SK-N-SH (cell line): ENCODE measurements around the gene GALNT4. TPM values are rescaled to one million over a fixed set of nuclear protein-coding genes. Genes with fewer than 3 reads are reported as not detected.

Experiments
- CTCF ChIA-PET: fragments of 300-600, 350-600 bp; formaldehyde crosslinking; extraction: SDS; loops from one replicate; lab custom pipeline; 2021; lab: Yijun Ruan, JAX
- POLR2A ChIA-PET: fragments of 350-600 bp; sonication (Branson Sonifier 250); formaldehyde crosslinking; extraction: SDS; loops from one replicate; lab custom pipeline; 2020; ENCODE audit warnings: antibody characterized with exemption, inconsistent platforms; lab: Yijun Ruan, JAX
- DNase-seq: peaks from one replicate; pipeline ENCODE4 v3.0.0; 2012
- H2AFZ ChIP-seq: fragments of 200-600 bp; sonication (generic); 2 replicates; pipeline ENCODE4 v1.8.1; 2016; ENCODE audit warnings: antibody characterized with exemption, mild to moderate bottlenecking, low read depth
- H3F3A ChIP-seq: fragments of 200-600 bp; sonication (generic); replicated peaks from 2 replicates; pipeline ENCODE3; 2016; ENCODE audit warnings: antibody characterized with exemption, mild to moderate bottlenecking; ENCODE audit not compliant: insufficient read depth
- H3K27ac ChIP-seq, 2 experiments: fragments of 200-500 bp in 1 of 2; fragments of 200-600 bp in 1 of 2; sonication (Bioruptor generic) in 1 of 2; sonication (generic), shearing (Covaris generic) in 1 of 2; 2 replicates each; pipeline versions ENCODE4 v1.5.1 to v1.6.1; 2014 to 2016; ENCODE audit warnings: low read depth in 2 of 2, inconsistent platforms in 1 of 2, low read length in 1 of 2, mild to moderate bottlenecking in 1 of 2, mixed read lengths in 1 of 2
- H3K27me3 ChIP-seq: fragments of 200-600 bp; sonication (generic), shearing (Covaris generic); 2 replicates; pipeline ENCODE4 v1.6.1; 2016; ENCODE audit warnings: mixed run types; ENCODE audit not compliant: insufficient read depth
- H3K36me3 ChIP-seq, 2 experiments: fragments of 200-500 bp in 1 of 2; fragments of 200-600 bp in 1 of 2; sonication (Bioruptor generic) in 1 of 2; sonication (generic) in 1 of 2; replicated peaks in 1 of 2; 2 replicates each; pipeline versions ENCODE3 to v1.5.1; 2014 to 2016; ENCODE audit warnings: low read length in 1 of 2, mild to moderate bottlenecking in 1 of 2; ENCODE audit not compliant: insufficient read depth in 2 of 2, control insufficient read depth in 1 of 2
- H3K4me1 ChIP-seq, 2 experiments: fragments of 200-500 bp in 1 of 2; fragments of 200-600 bp in 1 of 2; sonication (Bioruptor generic) in 1 of 2; sonication (generic), shearing (Covaris generic) in 1 of 2; 2 replicates each; pipeline versions ENCODE4 v1.5.1 to v1.6.1; 2014 to 2016; ENCODE audit warnings: low read depth in 1 of 2, low read length in 1 of 2, mixed run types in 1 of 2; ENCODE audit not compliant: insufficient read depth in 2 of 2, control insufficient read depth in 1 of 2
- H3K4me2 ChIP-seq: fragments of 200-600 bp; sonication (generic), shearing (Covaris generic); 2 replicates; pipeline ENCODE4 v1.6.1; 2017; ENCODE audit warnings: mixed run types
- H3K4me3 ChIP-seq, 2 experiments: fragments of 200-500 bp in 1 of 2; fragments of 200-600 bp in 1 of 2; sonication (Bioruptor generic) in 1 of 2; sonication (generic), shearing (Covaris generic) in 1 of 2; 2 replicates each; pipeline versions ENCODE4 v1.5.1 to v1.8.1; 2014 to 2016; ENCODE audit warnings: low read depth in 2 of 2, inconsistent platforms in 1 of 2, low read length in 1 of 2, mild to moderate bottlenecking in 1 of 2, mixed read lengths in 1 of 2, moderate library complexity in 1 of 2
- H3K79me2 ChIP-seq: fragments of 200-600 bp; sonication (generic); 2 replicates; pipeline ENCODE4 v1.8.1; 2017; ENCODE audit warnings: mild to moderate bottlenecking; ENCODE audit not compliant: insufficient read depth
- H3K9ac ChIP-seq: fragments of 200-600 bp; sonication (generic); 2 replicates; pipeline ENCODE4 v1.6.1; 2017; ENCODE audit warnings: mixed run types
- H3K9me2 ChIP-seq: fragments of 200-600 bp; sonication (generic); 2 replicates; pipeline ENCODE4 v1.6.1; 2017; ENCODE audit warnings: mixed run types
- H3K9me3 ChIP-seq: fragments of 200-600 bp; sonication (generic); 2 replicates; pipeline ENCODE4 v1.6.1; 2017; ENCODE audit warnings: mixed run types, mild to moderate bottlenecking, moderate library complexity
- H4K20me1 ChIP-seq: fragments of 200-600 bp; sonication (generic); 2 replicates; pipeline ENCODE4 v1.6.1; 2017; ENCODE audit warnings: mild to moderate bottlenecking, mixed run types; ENCODE audit not compliant: insufficient read depth
- CHD2 ChIP-seq: fragments of 150-350 bp; IDR thresholded peaks from 2 replicates; pipeline ENCODE4 v1.6.1; 2018; ENCODE audit warnings: low read length; ENCODE audit not compliant: partially characterized antibody
- CTCF ChIP-seq: fragments of 200-600 bp; sonication (generic); IDR thresholded peaks from 2 replicates; pipeline ENCODE4 v1.6.1; 2017; ENCODE audit warnings: antibody characterized with exemption, mild to moderate bottlenecking, moderate library complexity
- ELF1 ChIP-seq: IDR thresholded peaks from 2 replicates; pipeline ENCODE4 v1.4.0; 2012
- EP300 ChIP-seq, 2 experiments: IDR thresholded peaks; 2 replicates each; pipeline versions ENCODE4 v1.4.0 to v1.6.1; 2012; ENCODE audit warnings: borderline replicate concordance in 1 of 2, low read depth in 1 of 2, low read length in 1 of 2
- EZH2phosphoT487 ChIP-seq: fragments of 200-600 bp; sonication (generic); IDR thresholded peaks from 2 replicates; pipeline ENCODE4 v1.6.1; 2017; ENCODE audit warnings: low read depth, mixed run types, mild to moderate bottlenecking, antibody characterized with exemption, moderate library complexity, borderline replicate concordance
- MEF2A ChIP-seq: IDR thresholded peaks from 2 replicates; pipeline ENCODE4 v1.4.0; 2012; ENCODE audit warnings: low read depth, borderline replicate concordance
- NFIC ChIP-seq: IDR thresholded peaks from 2 replicates; pipeline ENCODE4 v1.4.0; 2012; ENCODE audit warnings: borderline replicate concordance
- POLR2AphosphoS5 ChIP-seq: IDR thresholded peaks from 2 replicates; pipeline ENCODE4 v1.6.1; 2012; ENCODE audit warnings: low read depth, low read length
- RAD21 ChIP-seq: IDR thresholded peaks from 2 replicates; pipeline ENCODE4 v1.6.1; 2012; ENCODE audit warnings: mild to moderate bottlenecking, low read length
- RCOR1 ChIP-seq: fragments of 150-350 bp; IDR thresholded peaks from 2 replicates; pipeline ENCODE4 v1.6.1; 2017; ENCODE audit warnings: antibody characterized with exemption, low read length
- SIN3A ChIP-seq: IDR thresholded peaks from 2 replicates; pipeline ENCODE4 v1.6.1; 2012; ENCODE audit warnings: low read depth, mild to moderate bottlenecking, low read length, moderate library complexity, borderline replicate concordance
- SMC3 ChIP-seq: IDR thresholded peaks from 2 replicates; pipeline ENCODE4 v1.6.1; 2012; ENCODE audit warnings: low read depth, low read length, improper control_type of control experiment
- YY1 ChIP-seq: IDR thresholded peaks from 2 replicates; pipeline ENCODE4 v1.4.0; 2012; ENCODE audit warnings: low read depth, mild to moderate bottlenecking
- WGBS: methylation state at CpG from one replicate; pipeline ENCODE4 v1.1.6; 2017; ENCODE audit warnings: low lambda C conversion rate; 5-methylcytosine and 5-hydroxymethylcytosine counted together
- polyA plus RNA-seq, 3 experiments: library from polyadenylated mRNA; depleted of rRNA; stranded (reverse); fragments of >200 nt; gene quantifications; 2 replicates each; pipeline ENCODE4 v1.2.3, GENCODE V29; 2012
- TF ChIP-seq, protein P1 (sequence below): IDR thresholded peaks from 2 replicates; pipeline ENCODE4 v1.4.0; 2012; ENCODE audit warnings: low read depth, borderline replicate concordance
- TF ChIP-seq, protein P2 (sequence below): IDR thresholded peaks from 2 replicates; pipeline ENCODE4 v1.4.0; 2012; ENCODE audit warnings: low read depth
- TF ChIP-seq, protein P3 (sequence below): fragments of 150-350 bp; IDR thresholded peaks from 2 replicates; pipeline ENCODE4 v1.6.1; 2016; ENCODE audit warnings: mild to moderate bottlenecking, low read depth, low read length

Gene GALNT4
- polyA plus RNA-seq, 1 of the 3 experiments (the other 2 are of a cell fraction) = 1.1 TPM

DNA sequence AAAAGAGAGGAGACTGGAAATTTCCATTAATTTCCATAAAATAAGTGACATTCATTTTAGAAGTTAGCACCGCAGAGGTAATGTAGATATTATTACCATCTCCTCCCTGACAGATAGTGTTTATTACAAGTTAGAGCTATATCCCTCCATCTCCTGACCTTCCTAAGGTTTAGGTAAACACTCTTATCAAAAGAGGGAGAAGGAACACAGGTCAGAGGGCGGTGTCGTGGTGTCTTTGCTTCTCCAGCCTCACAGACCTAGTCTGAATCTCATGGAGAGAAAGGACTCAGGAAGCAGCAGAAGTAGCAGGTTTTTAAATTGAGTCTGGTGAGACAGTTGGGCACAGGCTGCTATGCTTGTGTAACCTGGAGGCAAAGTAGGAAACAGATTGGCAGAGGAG, 12.8 kb upstream of the GALNT4 start:
- WGBS = 96% methylated on average over 3 of the region's 3 CpGs
- POLR2A ChIA-PET = no interaction called here

DNA sequence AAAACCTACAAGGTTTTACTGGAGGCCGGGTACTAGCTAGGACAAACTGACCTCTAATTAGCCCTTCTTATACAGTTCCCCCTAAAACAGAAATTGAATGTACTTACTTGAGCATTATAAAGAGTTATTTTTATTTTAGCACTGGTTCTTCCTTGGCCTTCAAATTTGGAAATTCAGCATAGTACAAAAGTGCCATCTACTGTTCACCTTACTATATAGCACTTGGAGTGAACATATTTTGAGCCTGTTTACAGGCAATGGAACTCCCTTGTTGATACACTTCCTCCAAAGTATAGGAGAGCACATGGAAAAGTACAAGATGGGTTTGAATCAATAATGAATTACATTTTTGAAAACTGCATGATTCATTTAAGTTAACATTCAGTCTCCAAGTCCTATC, 5.1 kb upstream of the GALNT4 start:
- peak; percentile 69 for DNase-seq
- H3K4me3 ChIP-seq = no peak overlapping the region; a peak in 1 of 4 replicates
- peaks cover 9% of the 10 kb centered on the region for H3K79me2 ChIP-seq
- H2AFZ ChIP-seq = no peak overlapping the region
- WGBS = 43% methylated on average over 1 of the region's 1 CpG
- H3K9me3 ChIP-seq = no peaks in the 10 kb centered on the region
- H3K9me2 ChIP-seq = no peaks in the 10 kb centered on the region
- H3K36me3 ChIP-seq = no peaks in the 10 kb centered on the region
- no peak for TF ChIP-seq EZH2phosphoT487
- peak; percentile 91 for TF ChIP-seq RAD21
- TF ChIP-seq SMC3 = peak; percentile 83
- TF ChIP-seq CTCF = peak; percentile 80
- no peaks in the 10 kb centered on the region; the same call in 1 of the 2 replicates for H4K20me1 ChIP-seq
- peaks cover 4% of the 10 kb centered on the region for H3F3A ChIP-seq
- CTCF ChIA-PET = interaction anchor here (0.6 to 11.5 kb wide), 19 partner anchors 10 to 1418 kb away, joined by 3 to 172 read pairs (median 4); no protein-coding TSS in a partner anchor
- H3K27me3 ChIP-seq = no peaks in the 10 kb centered on the region
- no peak overlapping the region for H3K9ac ChIP-seq
- H3K4me2 ChIP-seq = no peak overlapping the region
- POLR2A ChIA-PET = no interaction called here
- H3K4me1 ChIP-seq = peaks cover 0 to 5% of the 10 kb centered on the region in 2 experiments; a peak in 2 of 4 replicates
- no peak overlapping the region for H3K27ac ChIP-seq

More for the DNA sequence above, 12.8 kb upstream of the GALNT4 start:
- H3K79me2 ChIP-seq = no peaks in the 10 kb centered on the region
- no peaks in the 10 kb centered on the region for H3F3A ChIP-seq
- H3K36me3 ChIP-seq = no peaks in the 10 kb centered on the region
- no peaks in the 10 kb centered on the region; the same call in 1 of the 2 replicates for H4K20me1 ChIP-seq
- no peaks in the 10 kb centered on the region for H3K9me3 ChIP-seq
- no peak overlapping the region for H3K4me3 ChIP-seq
- CTCF ChIA-PET = no interaction called here
- no peak overlapping the region for H3K4me2 ChIP-seq
- TF ChIP-seq, protein P1, sequence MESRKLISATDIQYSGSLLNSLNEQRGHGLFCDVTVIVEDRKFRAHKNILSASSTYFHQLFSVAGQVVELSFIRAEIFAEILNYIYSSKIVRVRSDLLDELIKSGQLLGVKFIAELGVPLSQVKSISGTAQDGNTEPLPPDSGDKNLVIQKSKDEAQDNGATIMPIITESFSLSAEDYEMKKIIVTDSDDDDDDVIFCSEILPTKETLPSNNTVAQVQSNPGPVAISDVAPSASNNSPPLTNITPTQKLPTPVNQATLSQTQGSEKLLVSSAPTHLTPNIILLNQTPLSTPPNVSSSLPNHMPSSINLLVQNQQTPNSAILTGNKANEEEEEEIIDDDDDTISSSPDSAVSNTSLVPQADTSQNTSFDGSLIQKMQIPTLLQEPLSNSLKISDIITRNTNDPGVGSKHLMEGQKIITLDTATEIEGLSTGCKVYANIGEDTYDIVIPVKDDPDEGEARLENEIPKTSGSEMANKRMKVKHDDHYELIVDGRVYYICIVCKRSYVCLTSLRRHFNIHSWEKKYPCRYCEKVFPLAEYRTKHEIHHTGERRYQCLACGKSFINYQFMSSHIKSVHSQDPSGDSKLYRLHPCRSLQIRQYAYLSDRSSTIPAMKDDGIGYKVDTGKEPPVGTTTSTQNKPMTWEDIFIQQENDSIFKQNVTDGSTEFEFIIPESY = no peak
- H3K4me1 ChIP-seq = no peaks in the 10 kb centered on the region; a peak in 1 of 4 replicates
- DNase-seq = no peak
- H3K9ac ChIP-seq = no peak overlapping the region
- no peak overlapping the region for H3K27ac ChIP-seq
- H3K27me3 ChIP-seq = no peaks in the 10 kb centered on the region
- no peaks in the 10 kb centered on the region for H3K9me2 ChIP-seq
- H2AFZ ChIP-seq = no peak overlapping the region

DNA sequence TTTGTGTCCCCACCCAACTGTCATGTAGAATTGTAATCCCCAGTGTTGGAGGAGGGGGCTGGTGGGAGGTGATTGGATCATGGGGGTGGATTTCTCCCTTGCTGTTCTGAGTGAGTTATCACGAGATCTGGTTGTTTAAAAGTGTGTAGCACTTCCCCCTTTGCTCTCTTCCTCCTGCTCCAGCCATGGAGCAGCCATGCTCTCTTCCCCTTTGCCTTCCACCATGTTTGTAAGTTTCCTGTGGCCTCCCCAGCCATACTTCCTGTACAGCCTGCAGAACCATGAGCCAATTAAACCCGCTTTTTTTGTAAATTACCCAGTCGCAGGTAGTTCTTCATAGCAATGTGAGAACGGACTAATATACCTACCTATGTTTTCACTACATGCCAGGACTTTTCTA, 3.8 kb upstream of the GALNT4 start:
- POLR2A ChIA-PET = no interaction called here
- 84% methylated on average over 4 of the region's 4 CpGs for WGBS
- TF ChIP-seq, protein P2, sequence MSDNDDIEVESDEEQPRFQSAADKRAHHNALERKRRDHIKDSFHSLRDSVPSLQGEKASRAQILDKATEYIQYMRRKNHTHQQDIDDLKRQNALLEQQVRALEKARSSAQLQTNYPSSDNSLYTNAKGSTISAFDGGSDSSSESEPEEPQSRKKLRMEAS = no peak
- TF ChIP-seq YY1 = no peak
- TF ChIP-seq NFIC = no peak
- TF ChIP-seq, protein P3, sequence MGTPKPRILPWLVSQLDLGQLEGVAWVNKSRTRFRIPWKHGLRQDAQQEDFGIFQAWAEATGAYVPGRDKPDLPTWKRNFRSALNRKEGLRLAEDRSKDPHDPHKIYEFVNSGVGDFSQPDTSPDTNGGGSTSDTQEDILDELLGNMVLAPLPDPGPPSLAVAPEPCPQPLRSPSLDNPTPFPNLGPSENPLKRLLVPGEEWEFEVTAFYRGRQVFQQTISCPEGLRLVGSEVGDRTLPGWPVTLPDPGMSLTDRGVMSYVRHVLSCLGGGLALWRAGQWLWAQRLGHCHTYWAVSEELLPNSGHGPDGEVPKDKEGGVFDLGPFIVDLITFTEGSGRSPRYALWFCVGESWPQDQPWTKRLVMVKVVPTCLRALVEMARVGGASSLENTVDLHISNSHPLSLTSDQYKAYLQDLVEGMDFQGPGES = no peak
- no peak for TF ChIP-seq RCOR1
- TF ChIP-seq EP300 (IDR thresholded peaks at IDR 0.05; ENCODE audit: borderline replicate concordance in 1 of 2, low read depth in 1 of 2, low read length in 1 of 2) = no peak
- TF ChIP-seq EZH2phosphoT487 = no peak
- no peak for TF ChIP-seq MEF2A
- no peak for TF ChIP-seq CHD2
- no peak for TF ChIP-seq ELF1
- no peak for TF ChIP-seq POLR2AphosphoS5
- TF ChIP-seq SIN3A = no peak

More for the DNA sequence above, 3.8 kb upstream of the GALNT4 start:
- peaks cover 8 to 11% of the 10 kb centered on the region in 2 experiments; a peak in 3 of 4 replicates for H3K4me1 ChIP-seq
- no peaks in the 10 kb centered on the region for H3K9me2 ChIP-seq
- peaks cover 21% of the 10 kb centered on the region for H3K79me2 ChIP-seq
- no peak overlapping the region for H3K4me2 ChIP-seq
- no peaks in the 10 kb centered on the region for H3K9me3 ChIP-seq
- H3K4me3 ChIP-seq = no peak overlapping the region
- peaks cover 0 to 6% of the 10 kb centered on the region in 2 experiments for H3K36me3 ChIP-seq
- H4K20me1 ChIP-seq = no peaks in the 10 kb centered on the region
- CTCF ChIA-PET = interaction anchor here (0.8 to 11.5 kb wide), 6 partner anchors 38 to 509 kb away, joined by 3 to 172 read pairs (median 4); no protein-coding TSS in a partner anchor
- no peak overlapping the region for H2AFZ ChIP-seq
- H3K9ac ChIP-seq = no peak overlapping the region
- no peak for DNase-seq
- H3K27me3 ChIP-seq = no peaks in the 10 kb centered on the region
- no peak overlapping the region for H3K27ac ChIP-seq
- peaks cover 4% of the 10 kb centered on the region for H3F3A ChIP-seq
